Measurements from ENCODE around the gene IFNAR2. TPM values are rescaled to one million over a fixed set of nuclear protein-coding genes. Genes with fewer than 3 reads are reported as not detected.
A peak's percentile ranks its signal among the peaks of the same experiment; 100 is the strongest.

The IFNAR2 gene
- 4.7 and 7.0 TPM in 2 replicates for total RNA-seq

GRCh38 chr21:33229784-33230544 is at the start of gene IFNAR2:
TSS of gene IFNAR2 (plus strand) at chr21:33229938. CDS start at chr21:33241923, 11,985 bp downstream.
- TF ChIP-seq, protein P1, sequence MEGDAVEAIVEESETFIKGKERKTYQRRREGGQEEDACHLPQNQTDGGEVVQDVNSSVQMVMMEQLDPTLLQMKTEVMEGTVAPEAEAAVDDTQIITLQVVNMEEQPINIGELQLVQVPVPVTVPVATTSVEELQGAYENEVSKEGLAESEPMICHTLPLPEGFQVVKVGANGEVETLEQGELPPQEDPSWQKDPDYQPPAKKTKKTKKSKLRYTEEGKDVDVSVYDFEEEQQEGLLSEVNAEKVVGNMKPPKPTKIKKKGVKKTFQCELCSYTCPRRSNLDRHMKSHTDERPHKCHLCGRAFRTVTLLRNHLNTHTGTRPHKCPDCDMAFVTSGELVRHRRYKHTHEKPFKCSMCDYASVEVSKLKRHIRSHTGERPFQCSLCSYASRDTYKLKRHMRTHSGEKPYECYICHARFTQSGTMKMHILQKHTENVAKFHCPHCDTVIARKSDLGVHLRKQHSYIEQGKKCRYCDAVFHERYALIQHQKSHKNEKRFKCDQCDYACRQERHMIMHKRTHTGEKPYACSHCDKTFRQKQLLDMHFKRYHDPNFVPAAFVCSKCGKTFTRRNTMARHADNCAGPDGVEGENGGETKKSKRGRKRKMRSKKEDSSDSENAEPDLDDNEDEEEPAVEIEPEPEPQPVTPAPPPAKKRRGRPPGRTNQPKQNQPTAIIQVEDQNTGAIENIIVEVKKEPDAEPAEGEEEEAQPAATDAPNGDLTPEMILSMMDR (conservative IDR thresholded peaks at IDR 0.05; ENCODE audit: low read depth, low read length): no peak
- H3K4me3 ChIP-seq (ENCODE audit: low read depth, low read length): peak within 1 kb of the TSS; percentile 86
- no peak for DNase-seq (ENCODE audit: low read depth)

- DNase-seq (ENCODE audit: low read depth): no peak
- no peak overlapping the region for H3K4me3 ChIP-seq (ENCODE audit: low read depth, low read length)
- TF ChIP-seq, protein P1 (conservative IDR thresholded peaks at IDR 0.05; ENCODE audit: low read depth, low read length): no peak
These were observed 43.9 kb upstream of the IFNAR2 start for GRCh38 chr21:33185852-33186251.

DNA sequence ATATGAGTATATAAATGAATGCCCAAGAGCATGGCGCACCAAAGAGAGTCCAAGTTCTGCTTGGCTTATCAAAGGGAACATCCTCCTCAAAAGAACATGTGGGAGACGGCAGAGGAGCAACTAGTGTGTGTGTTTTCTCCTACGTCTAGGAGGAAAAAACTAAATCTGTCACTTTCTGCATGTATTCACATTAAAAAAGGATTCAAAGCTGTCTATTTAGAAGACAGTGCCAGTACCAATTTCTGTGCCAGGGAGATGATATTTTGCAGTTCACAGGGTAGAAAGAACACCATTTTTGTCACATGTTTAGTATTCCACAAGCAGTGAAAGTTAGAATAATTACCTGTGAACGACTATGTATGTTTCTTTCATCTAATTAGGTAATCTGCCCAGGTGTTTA is 42.5 kb upstream of the IFNAR2 start:
- DNase-seq (ENCODE audit: low read depth): no peak
- no peak overlapping the region for H3K4me3 ChIP-seq (ENCODE audit: low read depth, low read length)
- TF ChIP-seq, protein P1 (conservative IDR thresholded peaks at IDR 0.05; ENCODE audit: low read depth, low read length): no peak

DNA sequence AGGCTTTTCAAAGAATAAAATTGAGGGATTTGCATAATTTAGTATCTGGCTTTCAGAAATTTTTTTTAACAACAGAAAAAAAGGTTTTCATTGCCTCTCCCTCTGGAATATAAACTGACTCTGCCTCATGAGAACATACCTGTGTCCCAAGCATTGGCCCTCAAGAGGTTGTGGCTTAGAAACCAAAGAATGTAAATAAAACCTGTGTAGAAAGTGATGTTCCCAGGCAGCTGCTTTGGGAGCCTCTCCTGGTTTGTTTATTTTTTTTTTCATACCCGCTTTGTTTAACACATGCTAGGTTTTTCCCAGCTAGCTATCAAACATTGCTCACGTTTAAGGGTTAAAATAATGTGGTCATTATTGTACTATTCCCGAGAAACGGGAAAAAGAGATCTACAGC is 40.5 kb upstream of the IFNAR2 start:
- TF ChIP-seq, protein P1 (conservative IDR thresholded peaks at IDR 0.05; ENCODE audit: low read depth, low read length): no peak
- DNase-seq (ENCODE audit: low read depth): no peak
- H3K4me3 ChIP-seq (ENCODE audit: low read depth, low read length): no peak overlapping the region

GRCh38 chr21:33189824-33190223 is 39.9 kb upstream of the IFNAR2 start:
- TF ChIP-seq, protein P1 (conservative IDR thresholded peaks at IDR 0.05; ENCODE audit: low read depth, low read length): no peak
- no peak overlapping the region for H3K4me3 ChIP-seq (ENCODE audit: low read depth, low read length)
- no peak for DNase-seq (ENCODE audit: low read depth)

- H3K4me3 ChIP-seq (ENCODE audit: low read depth, low read length): no peak overlapping the region
- no peak for DNase-seq (ENCODE audit: low read depth)
- TF ChIP-seq, protein P1 (conservative IDR thresholded peaks at IDR 0.05; ENCODE audit: low read depth, low read length): peak; percentile 76
These were observed 32.8 kb upstream of the IFNAR2 start for GRCh38 chr21:33196941-33197374.

- no peak for DNase-seq (ENCODE audit: low read depth)
- no peak overlapping the region for H3K4me3 ChIP-seq (ENCODE audit: low read depth, low read length)
- TF ChIP-seq, protein P1 (conservative IDR thresholded peaks at IDR 0.05; ENCODE audit: low read depth, low read length): no peak
These were observed 32.2 kb upstream of the IFNAR2 start for GRCh38 chr21:33197496-33197895.

All from epithelial cell of proximal tubule (primary cell).